K562 (cell line): ENCODE results near the gene UCP3. TPM values are rescaled to one million over a fixed set of nuclear protein-coding genes. Genes with fewer than 3 reads are reported as not detected.
A peak's percentile ranks its signal among the peaks of the same experiment; 100 is the strongest.

Experiments used
- BCLAF1 ChIP-seq, 2 experiments: fragments of 450-650 bp in 1 of 2; IDR thresholded peaks; 2 replicates each; pipeline ENCODE4 v1.6.1; 2011 to 2017; ENCODE audit warnings: low read depth in 2 of 2, antibody characterized with exemption in 1 of 2, borderline replicate concordance in 1 of 2, low read length in 1 of 2, mild to moderate bottlenecking in 1 of 2, mixed read lengths in 1 of 2; ENCODE audit not compliant: control insufficient read depth in 1 of 2
- E4F1 ChIP-seq: fragments of 250-450 bp; sonication (Bioruptor Pico); IDR thresholded peaks from 2 replicates; pipeline ENCODE4 v1.5.0; 2021; ENCODE audit warnings: mild to moderate bottlenecking, borderline replicate concordance
- EP400 ChIP-seq: fragments of 450-650 bp; IDR thresholded peaks from 2 replicates; pipeline ENCODE4 v1.6.1; 2017; ENCODE audit warnings: antibody characterized with exemption, mild to moderate bottlenecking, moderate library complexity
- ESRRA ChIP-seq: fragments of 450-650 bp; IDR thresholded peaks from 2 replicates; pipeline ENCODE4 v1.6.1; 2014; ENCODE audit warnings: low read depth, mild to moderate bottlenecking, moderate library complexity, borderline replicate concordance
- ETS2 ChIP-seq: IDR thresholded peaks from 2 replicates; pipeline ENCODE4 v1.6.1; 2016; ENCODE audit warnings: borderline replicate concordance, missing genetic modification characterization, mild to moderate bottlenecking, moderate library complexity, missing compliant biosample characterization; ENCODE audit not compliant: poor library complexity, severe bottlenecking
- HDAC1 ChIP-seq, 2 experiments: fragments of 450-650 bp; IDR thresholded peaks; 2 replicates each; pipeline ENCODE4 v1.6.1; 2016 to 2017; ENCODE audit warnings: inconsistent platforms in 1 of 2, mild to moderate bottlenecking in 1 of 2, moderate library complexity in 1 of 2
- JUND ChIP-seq, 2 experiments: IDR thresholded peaks; 2 replicates in 1 of 2; 3 replicates in 1 of 2; pipeline ENCODE4 v1.6.1; 2011; ENCODE audit warnings: borderline replicate concordance in 2 of 2, low read depth in 2 of 2, low read length in 2 of 2, improper control_type of control experiment in 1 of 2, missing biosample characterization in 1 of 2, missing genetic modification characterization in 1 of 2, missing genetic modification reagents in 1 of 2
- KAT8 ChIP-seq: fragments of 450-650 bp; IDR thresholded peaks from 2 replicates; pipeline ENCODE4 v1.6.1; 2016; ENCODE audit warnings: low read depth, mild to moderate bottlenecking
- MCM2 ChIP-seq: fragments of 450-650 bp; IDR thresholded peaks from 2 replicates; pipeline ENCODE4 v1.6.1; 2017; ENCODE audit warnings: low read depth, mild to moderate bottlenecking
- PURB ChIP-seq: sonication (generic); formaldehyde crosslinking; IDR thresholded peaks from 2 replicates; pipeline ENCODE4 v1.9.0; 2021; ENCODE audit warnings: low read depth, mild to moderate bottlenecking, missing genetic modification reagents
- RBM34 ChIP-seq: fragments of 200-400 bp; formaldehyde crosslinking; IDR thresholded peaks from 2 replicates; pipeline ENCODE4 v1.6.1; 2018; ENCODE audit warnings: low read length, borderline replicate concordance; ENCODE audit not compliant: insufficient read depth
- SAP30 ChIP-seq: fragments of 200-600 bp; sonication (generic); IDR thresholded peaks from 2 replicates; pipeline ENCODE4 v1.6.1; 2012; ENCODE audit warnings: borderline replicate concordance, low read depth, mild to moderate bottlenecking, moderate library complexity, low read length, control low read depth, inconsistent platforms; ENCODE audit not compliant: insufficient read depth, poor library complexity, severe bottlenecking
- SIN3B ChIP-seq: fragments of 450-650 bp; IDR thresholded peaks from 2 replicates; pipeline ENCODE4 v1.6.1; 2017; ENCODE audit warnings: low read depth, mild to moderate bottlenecking, moderate library complexity
- SMARCC2 ChIP-seq: fragments of 450-650 bp; IDR thresholded peaks from 2 replicates; pipeline ENCODE4 v1.6.1; 2017; ENCODE audit warnings: antibody characterized with exemption, moderate library complexity, mild to moderate bottlenecking, low read depth
- ZNF280B ChIP-seq: fragments of 250-450 bp; sonication (Bioruptor Pico); IDR thresholded peaks from 2 replicates; pipeline ENCODE4 v1.5.1; 2021; ENCODE audit warnings: mild to moderate bottlenecking
- ZNF324 ChIP-seq: fragments of 250-450 bp; sonication (Bioruptor Pico); IDR thresholded peaks from 2 replicates; pipeline ENCODE4 v1.4.0; 2020; ENCODE audit warnings: mild to moderate bottlenecking
- ZNF408 ChIP-seq: fragments of 250-450 bp; sonication (Bioruptor Pico); IDR thresholded peaks from 2 replicates; pipeline ENCODE4 v1.4.0; 2020; ENCODE audit warnings: low read depth, mild to moderate bottlenecking, moderate library complexity
- ZNF561 ChIP-seq: fragments of 450-650 bp; formaldehyde crosslinking; conservative IDR thresholded peaks from 2 replicates; pipeline ENCODE4 v1.4.0; 2020; ENCODE audit warnings: mild to moderate bottlenecking, moderate library complexity
- polyA plus RNA-seq, 8 experiments: library from polyadenylated mRNA; depleted of rRNA in 4 of 8; stranded (reverse) in 5 of 8; unstranded in 3 of 8; fragments of >200 nt; fragmentation: Nextera tagmentation in 2 of 8; fragmentation: Illumina TruSeq in 1 of 8; extraction: Ambion mirVana in 2 of 8; extraction: Trizol in 1 of 8; gene quantifications; 2 replicates each; pipeline versions ENCODE4 v1.2.1 to v1.2.3, GENCODE V29; 2011 to 2014; ENCODE audit warnings: inconsistent platforms in 1 of 8, missing spikeins in 1 of 8
- total RNA-seq, 7 experiments: library from RNA; depleted of rRNA in 6 of 7; stranded (reverse); fragments of >200 nt in 6 of 7; fragmentation: Illumina TruSeq in 2 of 7; extraction: Trizol in 2 of 7; gene quantifications; 2 replicates each; pipeline versions ENCODE4 v1.2.1 to v1.2.3, GENCODE V29; 2011 to 2021; ENCODE audit warnings: low replicate concordance in 1 of 7

Gene UCP3
- total and polyA plus RNA-seq, 9 of the 15 experiments (the other 6 are each of a cell fraction or from before 2014, with no cell fraction given) = 0.05 to 0.65 (median 0.25) TPM; not detected in 2

DNA sequence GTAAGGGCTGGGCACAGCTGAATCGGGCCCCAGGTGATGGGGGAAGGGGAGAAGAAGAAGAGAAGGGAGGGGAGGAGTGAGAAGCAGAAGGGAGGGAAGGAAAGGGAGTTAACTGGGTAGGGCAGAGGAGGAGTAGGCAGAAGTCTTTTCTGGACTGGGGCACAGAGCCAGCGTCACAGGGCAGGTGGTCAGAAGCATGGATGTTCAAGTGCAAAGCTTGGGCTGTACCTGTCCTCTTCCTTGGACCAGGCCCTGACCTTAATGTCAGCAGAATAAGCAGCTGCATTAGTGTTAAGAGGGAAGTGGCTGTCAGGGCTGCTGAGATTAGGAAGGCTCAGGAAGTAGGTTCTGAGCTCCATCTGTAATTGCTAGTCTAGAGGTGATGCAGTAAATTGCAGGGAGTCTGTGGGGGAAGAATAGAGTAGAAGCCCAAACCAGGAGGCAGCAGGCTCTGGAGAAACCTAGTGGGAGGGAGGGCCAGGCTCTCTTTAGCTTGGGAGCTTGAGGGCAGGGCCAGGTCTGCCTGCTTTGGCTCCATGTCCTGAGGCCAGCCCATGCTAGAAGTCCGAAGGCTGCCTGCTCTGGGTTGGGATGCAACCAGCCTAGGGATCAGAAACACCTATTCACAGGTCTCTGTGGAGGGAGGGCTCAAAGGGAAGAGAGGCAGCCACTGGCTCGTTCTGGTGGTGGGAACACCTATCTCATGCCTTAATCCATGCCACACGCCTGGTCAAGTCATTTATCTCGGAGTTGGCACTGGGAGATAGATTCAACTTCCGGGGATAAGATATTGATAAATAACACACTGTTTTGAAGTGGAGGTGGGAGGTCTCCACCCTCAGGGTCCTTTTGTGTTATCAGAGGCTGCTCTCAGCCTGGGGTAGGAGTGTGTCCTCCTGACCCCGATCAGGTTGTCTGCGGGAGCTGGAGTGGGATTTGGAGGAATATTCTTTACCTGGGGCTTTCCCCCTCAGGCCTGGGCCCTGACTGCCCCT lies 1.7 kb upstream of the UCP3 start (continued):
- 0 out of 2 replicates have a peak, but pooled peaks have one; percentile 9 for TF ChIP-seq SIN3B
- TF ChIP-seq BCLAF1 (IDR thresholded peaks at IDR 0.05; ENCODE audit: borderline replicate concordance in 1 of 2, control insufficient read depth in 1 of 2, low read depth in 2 of 2, low read length in 1 of 2) = no peak
- no peak for TF ChIP-seq E4F1 (CRISPR knock-in tag)
- TF ChIP-seq SMARCC2 = no peak
- no peak for TF ChIP-seq MCM2
- no peak for TF ChIP-seq ESRRA
- TF ChIP-seq RBM34 = no peak
- TF ChIP-seq HDAC1 (IDR thresholded peaks at IDR 0.05) = peak in 1 of 2 experiments; percentile 56; a peak in 2 of 4 replicates
- TF ChIP-seq ETS2 (tag) = no peak
- no peak for TF ChIP-seq ZNF324
- no peak for TF ChIP-seq PURB
- TF ChIP-seq JUND (IDR thresholded peaks at IDR 0.05; ENCODE audit: borderline replicate concordance, low read depth, low read length) = peak; percentile 25; the same call in 1 of the 2 replicates
- no peak for TF ChIP-seq JUND (tag; IDR thresholded peaks at IDR 0.05; ENCODE audit: borderline replicate concordance, low read depth, low read length)
- TF ChIP-seq KAT8 = no peak
- no peak for TF ChIP-seq ZNF408 (CRISPR knock-in tag)
- no peak for TF ChIP-seq ZNF280B (CRISPR knock-in tag)
- no peak for TF ChIP-seq ZNF561
- no peak for TF ChIP-seq EP400
- TF ChIP-seq SAP30 = no peak
